WTC11 (cell line): ENCODE measurements around the gene CSPG4. TPM values are rescaled to one million over a fixed set of nuclear protein-coding genes. Genes with fewer than 3 reads are reported as not detected.
"Not testable (repeated sequence)": the region's sequence is repeated elsewhere in the genome, so short reads cannot be mapped to it uniquely, and the experiment has no call there.

Source experiments
- ATAC-seq: fragments of 200-7000 bp; cut with Tn5 transposase; 2 replicates; pipeline ENCODE4 v1.10.0; 2021; ENCODE audit warnings: mild to moderate bottlenecking, moderate library complexity
- CTCF ChIA-PET: fragments of 300-600 bp; sonication (Branson Sonifier 250); formaldehyde crosslinking; loops from one replicate; lab custom pipeline; 2021; ENCODE audit warnings: antibody characterized with exemption; lab: Charles Lee
- POLR2A ChIA-PET: fragments of 350-600 bp; sonication (Branson Sonifier 250); formaldehyde crosslinking; loops from one replicate; lab custom pipeline; 2021; ENCODE audit warnings: antibody characterized with exemption; lab: Charles Lee
- DNase-seq: peaks from one replicate; pipeline ENCODE4 v3.0.0; 2021; ENCODE audit warnings: low spot score
- H3K27ac Mint-ChIP-seq: 2 replicates; pipeline ENCODE4 v1.8.0; 2021; ENCODE audit warnings: mixed read lengths
- H3K27me3 Mint-ChIP-seq: 2 replicates; pipeline ENCODE4 v1.8.0; 2021; ENCODE audit warnings: low read depth, mild to moderate bottlenecking, moderate library complexity, mixed read lengths
- H3K36me3 Mint-ChIP-seq: 2 replicates; pipeline ENCODE4 v1.8.0; 2021; ENCODE audit warnings: mixed read lengths
- H3K4me1 Mint-ChIP-seq: 2 replicates; pipeline ENCODE4 v1.8.0; 2022; ENCODE audit warnings: mixed read lengths
- H3K4me3 Mint-ChIP-seq: 2 replicates; pipeline ENCODE4 v1.8.0; 2021; ENCODE audit warnings: mild to moderate bottlenecking, moderate library complexity, mixed read lengths
- H3K9me3 Mint-ChIP-seq: 2 replicates; pipeline ENCODE4 v1.8.0; 2021; ENCODE audit warnings: mixed read lengths
- GRHL2 ChIP-seq: fragments of 250-450 bp; sonication (Bioruptor Pico); IDR thresholded peaks from 2 replicates; pipeline ENCODE4 v1.8.0; 2022; ENCODE audit warnings: mild to moderate bottlenecking, moderate library complexity; ENCODE audit not compliant: insufficient replicate concordance, severe bottlenecking
- JUN ChIP-seq: sonication (generic); formaldehyde crosslinking; IDR thresholded peaks from 2 replicates; pipeline ENCODE4 v1.8.0; 2023; ENCODE audit warnings: mild to moderate bottlenecking, missing genetic modification reagents
- KAT7 ChIP-seq: sonication (generic); formaldehyde crosslinking; IDR thresholded peaks from 2 replicates; pipeline ENCODE4 v1.8.1; 2023; ENCODE audit warnings: missing genetic modification reagents, mild to moderate bottlenecking, borderline replicate concordance
- MLX ChIP-seq: sonication (generic); formaldehyde crosslinking; IDR thresholded peaks from 2 replicates; pipeline ENCODE4 v1.8.1; 2023; ENCODE audit warnings: mild to moderate bottlenecking, missing genetic modification reagents, moderate library complexity
- NFATC4 ChIP-seq: fragments of 250-450 bp; sonication (Bioruptor Pico); IDR thresholded peaks from 2 replicates; pipeline ENCODE4 v1.9.0; 2021; ENCODE audit warnings: mild to moderate bottlenecking
- NFYB ChIP-seq: sonication (generic); formaldehyde crosslinking; conservative IDR thresholded peaks from 2 replicates; pipeline ENCODE4 v1.8.0; 2022; ENCODE audit warnings: low read depth, missing genetic modification reagents
- RELA ChIP-seq: sonication (generic); formaldehyde crosslinking; IDR thresholded peaks from 2 replicates; pipeline ENCODE4 v1.8.1; 2022; ENCODE audit warnings: missing genetic modification reagents, mild to moderate bottlenecking, borderline replicate concordance
- SOX15 ChIP-seq: fragments of 250-450 bp; sonication (Bioruptor Pico); IDR thresholded peaks from 2 replicates; pipeline ENCODE4 v1.9.0; 2021; ENCODE audit warnings: mild to moderate bottlenecking
- TEAD1 ChIP-seq: sonication (generic); formaldehyde crosslinking; IDR thresholded peaks from 2 replicates; pipeline ENCODE4 v1.8.0; 2022; ENCODE audit warnings: mild to moderate bottlenecking, missing genetic modification reagents
- USF1 ChIP-seq: sonication (generic); formaldehyde crosslinking; IDR thresholded peaks from 2 replicates; pipeline ENCODE4 v1.8.0; 2022; ENCODE audit warnings: mild to moderate bottlenecking, missing genetic modification reagents
- ZNF263 ChIP-seq: sonication (generic); formaldehyde crosslinking; IDR thresholded peaks from 2 replicates; pipeline ENCODE4 v1.8.1; 2022; ENCODE audit warnings: low read depth, mild to moderate bottlenecking, moderate library complexity, missing genetic modification reagents
- total RNA-seq: library from RNA; stranded (reverse); gene quantifications from 3 replicates; pipeline ENCODE4 v1.2.3, GENCODE V29; 2021
- TF ChIP-seq, protein P1 (sequence below): sonication (generic); formaldehyde crosslinking; conservative IDR thresholded peaks from 2 replicates; pipeline ENCODE4 v1.8.1; 2023; ENCODE audit warnings: mild to moderate bottlenecking, low read depth, missing genetic modification reagents, moderate library complexity
- TF ChIP-seq, protein P2 (sequence below): sonication (generic); formaldehyde crosslinking; IDR thresholded peaks from 2 replicates; pipeline ENCODE4 v1.8.1; 2023; ENCODE audit warnings: mild to moderate bottlenecking, missing genetic modification reagents
- TF ChIP-seq, protein P3 (sequence below): sonication (generic); formaldehyde crosslinking; IDR thresholded peaks from 2 replicates; pipeline ENCODE4 v1.8.1; 2023; ENCODE audit warnings: mild to moderate bottlenecking, missing genetic modification reagents, borderline replicate concordance

Gene CSPG4
- total RNA-seq, 1 experiment from 2014 or later = 2.9 TPM

GRCh38 chr15:75636026-75636425, 76.6 kb downstream of the CSPG4 start:
- no peaks in the 10 kb centered on the region for H3K9me3 Mint-ChIP-seq
- no peak overlapping the region for H3K27ac Mint-ChIP-seq
- CTCF ChIA-PET = interaction anchor here (0.6 to 1.1 kb wide), 3 partner anchors 12 to 268 kb away, joined by 3 to 4 read pairs (median 3); partner anchors contain the start of gene SNX33

DNA sequence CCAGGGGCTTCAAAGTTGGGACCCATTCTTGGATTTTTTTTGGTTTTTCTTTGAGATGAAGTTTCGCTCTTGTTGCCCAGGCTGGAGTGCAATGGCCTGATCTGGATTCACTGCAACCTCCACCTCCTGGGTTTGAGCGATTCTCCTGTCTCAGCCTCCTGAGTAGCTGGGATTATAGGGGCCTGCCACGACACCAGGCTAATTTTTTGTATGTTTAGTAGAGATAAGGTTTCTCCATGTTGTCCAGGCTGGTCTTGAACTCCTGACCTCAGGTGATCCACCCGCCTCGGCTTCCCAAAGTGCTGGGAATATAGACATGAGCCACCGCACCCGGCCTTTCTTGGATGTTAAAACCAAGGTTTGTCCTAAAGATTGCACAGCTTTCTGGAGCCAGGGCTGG, 78.7 kb downstream of the CSPG4 start:
- Mint-ChIP-seq H3K4me1 (peaks cover 35% of the 10 kb centered on the region), H3K27ac (peak overlapping the region; percentile 94; the same call in 1 of the 2 replicates)
- ChIA-PET CTCF (interaction anchor here (0.7 to 1.4 kb wide), 4 partner anchors 14 to 168 kb away, joined by 3 to 8 read pairs (median 3); partner anchors contain the start of gene SNX33), POLR2A (interaction anchor here (1.0 kb wide), 1 partner anchor 8 kb away, joined by 4 read pairs; the partner anchor contains the start of gene SNUPN)
- H3K27me3 Mint-ChIP-seq, DNase-seq, H3K9me3 Mint-ChIP-seq, H3K36me3 Mint-ChIP-seq, H3K4me3 Mint-ChIP-seq, ATAC-seq: not testable (repeated sequence)

More at GRCh38 chr15:75636026-75636425, 76.6 kb downstream of the CSPG4 start:
- DNase-seq (no peak), ATAC-seq (no peak)
- H3K4me3 Mint-ChIP-seq = no peak overlapping the region
- peaks cover 41% of the 10 kb centered on the region for H3K4me1 Mint-ChIP-seq
- no peaks in the 10 kb centered on the region for H3K27me3 Mint-ChIP-seq
- no peaks in the 10 kb centered on the region for H3K36me3 Mint-ChIP-seq
- POLR2A ChIA-PET = interaction anchor here (0.8 to 4.7 kb wide), 3 partner anchors 10 to 1866 kb away, joined by 3 to 23 read pairs (median 9); partner anchors contain the start of genes SNUPN and SNX33
- TF ChIP-seq KAT7 (CRISPR knock-in tag) (no peak), ZNF263 (CRISPR knock-in tag) (no peak), GRHL2 (CRISPR knock-in tag) (no peak), RELA (no peak), MLX (CRISPR knock-in tag) (no peak), NFATC4 (no peak), TEAD1 (CRISPR knock-in tag) (no peak), JUN (CRISPR knock-in tag) (no peak), NFYB (no peak), USF1 (CRISPR knock-in tag) (no peak), SOX15 (CRISPR knock-in tag) (no peak)
- TF ChIP-seq, protein P1, sequence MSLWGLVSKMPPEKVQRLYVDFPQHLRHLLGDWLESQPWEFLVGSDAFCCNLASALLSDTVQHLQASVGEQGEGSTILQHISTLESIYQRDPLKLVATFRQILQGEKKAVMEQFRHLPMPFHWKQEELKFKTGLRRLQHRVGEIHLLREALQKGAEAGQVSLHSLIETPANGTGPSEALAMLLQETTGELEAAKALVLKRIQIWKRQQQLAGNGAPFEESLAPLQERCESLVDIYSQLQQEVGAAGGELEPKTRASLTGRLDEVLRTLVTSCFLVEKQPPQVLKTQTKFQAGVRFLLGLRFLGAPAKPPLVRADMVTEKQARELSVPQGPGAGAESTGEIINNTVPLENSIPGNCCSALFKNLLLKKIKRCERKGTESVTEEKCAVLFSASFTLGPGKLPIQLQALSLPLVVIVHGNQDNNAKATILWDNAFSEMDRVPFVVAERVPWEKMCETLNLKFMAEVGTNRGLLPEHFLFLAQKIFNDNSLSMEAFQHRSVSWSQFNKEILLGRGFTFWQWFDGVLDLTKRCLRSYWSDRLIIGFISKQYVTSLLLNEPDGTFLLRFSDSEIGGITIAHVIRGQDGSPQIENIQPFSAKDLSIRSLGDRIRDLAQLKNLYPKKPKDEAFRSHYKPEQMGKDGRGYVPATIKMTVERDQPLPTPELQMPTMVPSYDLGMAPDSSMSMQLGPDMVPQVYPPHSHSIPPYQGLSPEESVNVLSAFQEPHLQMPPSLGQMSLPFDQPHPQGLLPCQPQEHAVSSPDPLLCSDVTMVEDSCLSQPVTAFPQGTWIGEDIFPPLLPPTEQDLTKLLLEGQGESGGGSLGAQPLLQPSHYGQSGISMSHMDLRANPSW (CRISPR knock-in tag) = no peak
- TF ChIP-seq, protein P2, sequence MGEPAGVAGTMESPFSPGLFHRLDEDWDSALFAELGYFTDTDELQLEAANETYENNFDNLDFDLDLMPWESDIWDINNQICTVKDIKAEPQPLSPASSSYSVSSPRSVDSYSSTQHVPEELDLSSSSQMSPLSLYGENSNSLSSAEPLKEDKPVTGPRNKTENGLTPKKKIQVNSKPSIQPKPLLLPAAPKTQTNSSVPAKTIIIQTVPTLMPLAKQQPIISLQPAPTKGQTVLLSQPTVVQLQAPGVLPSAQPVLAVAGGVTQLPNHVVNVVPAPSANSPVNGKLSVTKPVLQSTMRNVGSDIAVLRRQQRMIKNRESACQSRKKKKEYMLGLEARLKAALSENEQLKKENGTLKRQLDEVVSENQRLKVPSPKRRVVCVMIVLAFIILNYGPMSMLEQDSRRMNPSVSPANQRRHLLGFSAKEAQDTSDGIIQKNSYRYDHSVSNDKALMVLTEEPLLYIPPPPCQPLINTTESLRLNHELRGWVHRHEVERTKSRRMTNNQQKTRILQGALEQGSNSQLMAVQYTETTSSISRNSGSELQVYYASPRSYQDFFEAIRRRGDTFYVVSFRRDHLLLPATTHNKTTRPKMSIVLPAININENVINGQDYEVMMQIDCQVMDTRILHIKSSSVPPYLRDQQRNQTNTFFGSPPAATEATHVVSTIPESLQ = no peak
- TF ChIP-seq, protein P3, sequence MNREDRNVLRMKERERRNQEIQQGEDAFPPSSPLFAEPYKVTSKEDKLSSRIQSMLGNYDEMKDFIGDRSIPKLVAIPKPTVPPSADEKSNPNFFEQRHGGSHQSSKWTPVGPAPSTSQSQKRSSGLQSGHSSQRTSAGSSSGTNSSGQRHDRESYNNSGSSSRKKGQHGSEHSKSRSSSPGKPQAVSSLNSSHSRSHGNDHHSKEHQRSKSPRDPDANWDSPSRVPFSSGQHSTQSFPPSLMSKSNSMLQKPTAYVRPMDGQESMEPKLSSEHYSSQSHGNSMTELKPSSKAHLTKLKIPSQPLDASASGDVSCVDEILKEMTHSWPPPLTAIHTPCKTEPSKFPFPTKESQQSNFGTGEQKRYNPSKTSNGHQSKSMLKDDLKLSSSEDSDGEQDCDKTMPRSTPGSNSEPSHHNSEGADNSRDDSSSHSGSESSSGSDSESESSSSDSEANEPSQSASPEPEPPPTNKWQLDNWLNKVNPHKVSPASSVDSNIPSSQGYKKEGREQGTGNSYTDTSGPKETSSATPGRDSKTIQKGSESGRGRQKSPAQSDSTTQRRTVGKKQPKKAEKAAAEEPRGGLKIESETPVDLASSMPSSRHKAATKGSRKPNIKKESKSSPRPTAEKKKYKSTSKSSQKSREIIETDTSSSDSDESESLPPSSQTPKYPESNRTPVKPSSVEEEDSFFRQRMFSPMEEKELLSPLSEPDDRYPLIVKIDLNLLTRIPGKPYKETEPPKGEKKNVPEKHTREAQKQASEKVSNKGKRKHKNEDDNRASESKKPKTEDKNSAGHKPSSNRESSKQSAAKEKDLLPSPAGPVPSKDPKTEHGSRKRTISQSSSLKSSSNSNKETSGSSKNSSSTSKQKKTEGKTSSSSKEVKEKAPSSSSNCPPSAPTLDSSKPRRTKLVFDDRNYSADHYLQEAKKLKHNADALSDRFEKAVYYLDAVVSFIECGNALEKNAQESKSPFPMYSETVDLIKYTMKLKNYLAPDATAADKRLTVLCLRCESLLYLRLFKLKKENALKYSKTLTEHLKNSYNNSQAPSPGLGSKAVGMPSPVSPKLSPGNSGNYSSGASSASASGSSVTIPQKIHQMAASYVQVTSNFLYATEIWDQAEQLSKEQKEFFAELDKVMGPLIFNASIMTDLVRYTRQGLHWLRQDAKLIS = no peak
